GM21717 (cell line): ENCODE data around the gene MCRIP1.

Source experiments
- ATAC-seq: cut with Tn5 transposase; IDR thresholded peaks from one replicate; pipeline ENCODE4 v1.9.1; 2021; ENCODE audit warnings: mild to moderate bottlenecking, moderate library complexity; ENCODE audit not compliant: unreplicated experiment

The MCRIP1 gene

GRCh38 chr17:81805707-81806460 is 27.2 kb downstream of the MCRIP1 start:
- ATAC-seq: no peak

- ATAC-seq: no peak
Measured at GRCh38 chr17:81804559-81805399, 28.3 kb downstream of the MCRIP1 start.

- no peak for ATAC-seq
Measured at GRCh38 chr17:81803728-81804558, 29.1 kb downstream of the MCRIP1 start, which contains the start of gene GCGR. TSS of gene GCGR (plus strand) at chr17:81804150. CDS start at chr17:81809019, 4,869 bp downstream.

- no peak for ATAC-seq
Measured at GRCh38 chr17:81802856-81803643, 30.0 kb downstream of the MCRIP1 start.

GRCh38 chr17:81802048-81802758 is 30.9 kb downstream of the MCRIP1 start:
- no peak for ATAC-seq

- ATAC-seq: no peak
Measured at GRCh38 chr17:81801327-81801726, 31.8 kb downstream of the MCRIP1 start.

- ATAC-seq: no peak
Measured at GRCh38 chr17:81794509-81794908, 38.6 kb downstream of the MCRIP1 start.

- ATAC-seq: no peak
Measured at GRCh38 chr17:81794074-81794476, 39.0 kb downstream of the MCRIP1 start.

GRCh38 chr17:81792675-81793615 is 40.1 kb downstream of the MCRIP1 start:
- ATAC-seq: no peak
